MM.1S (cell line): ENCODE data around the gene CTSC.

Source experiments
- DNase-seq: peaks from one replicate; pipeline ENCODE4 v3.0.0-alpha.2; 2015
- H2AFZ ChIP-seq: fragments of 300-600 bp; sonication (generic); 2 replicates; pipeline ENCODE4 v1.6.0; 2016; ENCODE audit warnings: antibody characterized with exemption, low read length
- H3F3A ChIP-seq: fragments of 300-600 bp; sonication (generic); 2 replicates; pipeline ENCODE4 v1.6.1; 2016; ENCODE audit warnings: mild to moderate bottlenecking, antibody characterized with exemption, low read length, moderate library complexity, mixed read lengths; ENCODE audit not compliant: insufficient read depth
- H3K27ac ChIP-seq: fragments of 300-600 bp; sonication (generic); 2 replicates; pipeline ENCODE4 v1.5.1; 2016; ENCODE audit warnings: mild to moderate bottlenecking, low read length
- H3K27me3 ChIP-seq: fragments of 300-600 bp; sonication (generic); replicated peaks from 2 replicates; pipeline ENCODE4 v1.6.0; 2016; ENCODE audit warnings: low read length; ENCODE audit not compliant: insufficient read depth
- H3K36me3 ChIP-seq: fragments of 300-600 bp; sonication (generic); replicated peaks from 2 replicates; pipeline ENCODE4 v1.6.1; 2016; ENCODE audit warnings: mild to moderate bottlenecking, low read length, mixed read lengths; ENCODE audit not compliant: insufficient read depth
- H3K4me1 ChIP-seq: fragments of 300-600 bp; sonication (generic); 2 replicates; pipeline ENCODE4 v1.6.1; 2016; ENCODE audit warnings: low read length, mixed read lengths
- H3K4me2 ChIP-seq: fragments of 300-600 bp; sonication (generic); 2 replicates; pipeline ENCODE4 v1.6.0; 2016; ENCODE audit warnings: low read depth, low read length
- H3K4me3 ChIP-seq: fragments of 300-600 bp; sonication (generic); 2 replicates; pipeline ENCODE4 v1.5.1; 2016; ENCODE audit warnings: low read length, mixed read lengths
- H3K79me2 ChIP-seq: fragments of 300-600 bp; sonication (generic); 2 replicates; pipeline ENCODE4 v1.6.1; 2016; ENCODE audit warnings: mixed run types, low read length, mixed read lengths
- H3K9ac ChIP-seq: fragments of 300-600 bp; sonication (generic); 2 replicates; pipeline ENCODE4 v1.6.1; 2016; ENCODE audit warnings: low read length, mixed read lengths
- H3K9me2 ChIP-seq: fragments of 300-600 bp; sonication (generic); replicated peaks from 2 replicates; pipeline ENCODE4 v1.6.1; 2016; ENCODE audit warnings: mild to moderate bottlenecking, low read length, mixed read lengths; ENCODE audit not compliant: insufficient read depth
- H3K9me3 ChIP-seq: fragments of 300-600 bp; sonication (generic); replicated peaks from 2 replicates; pipeline ENCODE4 v1.6.1; 2016; ENCODE audit warnings: mild to moderate bottlenecking, low read length, mixed read lengths; ENCODE audit not compliant: insufficient read depth
- H4K20me1 ChIP-seq: fragments of 300-600 bp; sonication (generic); 2 replicates; pipeline ENCODE4 v1.6.1; 2016; ENCODE audit warnings: mild to moderate bottlenecking, low read length, moderate library complexity, mixed read lengths; ENCODE audit not compliant: insufficient read depth
- EZH2 ChIP-seq: fragments of 300-600 bp; sonication (generic); optimal IDR thresholded peaks from 2 replicates; pipeline ENCODE3; 2017; ENCODE audit warnings: low read depth, mild to moderate bottlenecking, antibody characterized with exemption, low read length, mixed read lengths
- EZH2phosphoT487 ChIP-seq: fragments of 300-600 bp; sonication (generic); IDR thresholded peaks from 2 replicates; pipeline ENCODE4 v1.6.1; 2018; ENCODE audit warnings: antibody characterized with exemption, low read length
- TF ChIP-seq, protein P1 (sequence below): fragments of 300-600 bp; sonication (generic); IDR thresholded peaks from 2 replicates; pipeline ENCODE4 v1.5.1; 2016; ENCODE audit warnings: antibody characterized with exemption, low read length, mixed read lengths

The CTSC gene

GRCh38 chr11:88266157-88266556 lies 71.4 kb downstream of the CTSC start:
- Histone ChIP-seq H3K9me2 (no peaks in the 10 kb centered on the region), H3K4me1 (no peaks in the 10 kb centered on the region), H3K27me3 (no peaks in the 10 kb centered on the region), H3K27ac (no peak overlapping the region), H3K4me2 (no peak overlapping the region), H2AFZ (no peak overlapping the region), H3K36me3 (no peaks in the 10 kb centered on the region), H3K4me3 (no peak overlapping the region), H3F3A (no peaks in the 10 kb centered on the region), H3K9ac (no peak overlapping the region), H4K20me1 (no peaks in the 10 kb centered on the region), H3K9me3 (no peaks in the 10 kb centered on the region), H3K79me2 (no peaks in the 10 kb centered on the region)
- no peak for DNase-seq
- TF ChIP-seq EZH2, result no peak
- TF ChIP-seq, protein P1, sequence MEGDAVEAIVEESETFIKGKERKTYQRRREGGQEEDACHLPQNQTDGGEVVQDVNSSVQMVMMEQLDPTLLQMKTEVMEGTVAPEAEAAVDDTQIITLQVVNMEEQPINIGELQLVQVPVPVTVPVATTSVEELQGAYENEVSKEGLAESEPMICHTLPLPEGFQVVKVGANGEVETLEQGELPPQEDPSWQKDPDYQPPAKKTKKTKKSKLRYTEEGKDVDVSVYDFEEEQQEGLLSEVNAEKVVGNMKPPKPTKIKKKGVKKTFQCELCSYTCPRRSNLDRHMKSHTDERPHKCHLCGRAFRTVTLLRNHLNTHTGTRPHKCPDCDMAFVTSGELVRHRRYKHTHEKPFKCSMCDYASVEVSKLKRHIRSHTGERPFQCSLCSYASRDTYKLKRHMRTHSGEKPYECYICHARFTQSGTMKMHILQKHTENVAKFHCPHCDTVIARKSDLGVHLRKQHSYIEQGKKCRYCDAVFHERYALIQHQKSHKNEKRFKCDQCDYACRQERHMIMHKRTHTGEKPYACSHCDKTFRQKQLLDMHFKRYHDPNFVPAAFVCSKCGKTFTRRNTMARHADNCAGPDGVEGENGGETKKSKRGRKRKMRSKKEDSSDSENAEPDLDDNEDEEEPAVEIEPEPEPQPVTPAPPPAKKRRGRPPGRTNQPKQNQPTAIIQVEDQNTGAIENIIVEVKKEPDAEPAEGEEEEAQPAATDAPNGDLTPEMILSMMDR, result no peak

DNA sequence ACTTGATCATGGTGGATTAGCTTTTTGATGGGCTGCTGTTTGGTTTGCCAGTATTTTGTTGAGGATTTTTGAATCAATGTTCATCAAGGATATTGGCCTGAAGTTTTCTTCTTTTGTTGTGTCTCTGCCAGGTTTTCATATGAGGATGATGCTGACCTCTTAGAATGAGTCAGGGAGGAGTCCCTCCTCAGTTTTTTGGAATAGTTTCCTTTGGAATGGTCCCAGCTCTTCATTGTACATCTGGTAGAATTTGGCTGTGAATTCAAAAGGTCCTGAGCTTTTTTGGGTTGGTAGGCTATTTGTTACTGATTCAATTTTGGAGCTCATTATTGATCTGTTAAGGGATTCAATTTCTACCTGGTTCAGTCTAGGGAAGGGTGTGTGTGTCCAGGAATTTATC lies 78.1 kb downstream of the CTSC start:
- Histone ChIP-seq H3K36me3 (no peaks in the 10 kb centered on the region), H3K9me3 (no peaks in the 10 kb centered on the region), H3K79me2 (no peaks in the 10 kb centered on the region), H3K4me3 (no peak overlapping the region), H3F3A (no peaks in the 10 kb centered on the region), H3K27ac (no peak overlapping the region), H3K27me3 (no peaks in the 10 kb centered on the region), H3K9ac (no peak overlapping the region), H4K20me1 (no peaks in the 10 kb centered on the region), H3K4me1 (no peaks in the 10 kb centered on the region), H3K9me2 (no peaks in the 10 kb centered on the region), H2AFZ (no peak overlapping the region), H3K4me2 (no peak overlapping the region)
- no peak for DNase-seq
- TF ChIP-seq EZH2phosphoT487 (no peak), EZH2 (no peak)
- TF ChIP-seq, protein P1, result no peak

GRCh38 chr11:88252208-88252607 lies 85.3 kb downstream of the CTSC start:
- H3K4me2 ChIP-seq, result no peak overlapping the region
- no peaks in the 10 kb centered on the region for H3K4me1 ChIP-seq
- TF ChIP-seq EZH2phosphoT487 (no peak), EZH2 (no peak)
- TF ChIP-seq, protein P1, result no peak
- no peak overlapping the region for H3K9ac ChIP-seq
- H3K9me2 ChIP-seq, result no peaks in the 10 kb centered on the region
- H3K27ac ChIP-seq, result no peak overlapping the region
- H3K9me3 ChIP-seq, result no peaks in the 10 kb centered on the region
- H4K20me1 ChIP-seq, result no peaks in the 10 kb centered on the region
- H3K79me2 ChIP-seq, result no peaks in the 10 kb centered on the region
- DNase-seq, result no peak
- no peaks in the 10 kb centered on the region for H3K27me3 ChIP-seq
- H3K4me3 ChIP-seq, result no peak overlapping the region
- no peaks in the 10 kb centered on the region for H3K36me3 ChIP-seq
- no peak overlapping the region for H2AFZ ChIP-seq
- no peaks in the 10 kb centered on the region for H3F3A ChIP-seq
